Transverse colon (tissue), 4 donors: ENCODE data around the gene HSPA1L. TPM values are rescaled to one million over a fixed set of nuclear protein-coding genes. Genes with fewer than 3 reads are reported as not detected.
"Not testable (repeated sequence)": the region's sequence is repeated elsewhere in the genome, so short reads cannot be mapped to it uniquely, and the experiment has no call there.

Source experiments
- DNase-seq: peaks from one replicate; pipeline ENCODE4 v3.0.0-alpha.2; 2019
- H3K27ac ChIP-seq, 4 donors: fragments of 200-600 bp; sonication (generic); 2 replicates each; pipeline ENCODE4 v1.5.1; 2016 to 2018; ENCODE audit warnings: inconsistent platforms in 4 of 4
- H3K27me3 ChIP-seq: fragments of 200-600 bp; sonication (generic); 2 replicates; pipeline ENCODE4 v1.5.1; 2017; ENCODE audit warnings: inconsistent platforms
- H3K36me3 ChIP-seq, 4 donors: fragments of 200-600 bp; sonication (generic); 2 replicates each; pipeline ENCODE4 v1.5.1; 2017 to 2019; ENCODE audit warnings: inconsistent platforms in 4 of 4
- H3K4me1 ChIP-seq, 4 donors: fragments of 200-600 bp; sonication (generic); 2 replicates each; pipeline ENCODE4 v1.5.1; 2017 to 2020; ENCODE audit warnings: inconsistent platforms in 4 of 4
- H3K4me3 ChIP-seq, 4 donors: fragments of 200-600 bp; sonication (generic); 1 replicate in 1 of 4; 2 replicates in 3 of 4; pipeline versions ENCODE4 v1.5.1 to v1.6.1; 2017 to 2019; ENCODE audit warnings: inconsistent platforms in 4 of 4
- H3K9me3 ChIP-seq, 2 donors: fragments of 200-600 bp; sonication (generic); 2 replicates each; pipeline ENCODE4 v1.5.1; 2017 to 2019; ENCODE audit warnings: inconsistent platforms in 2 of 2
- EP300 ChIP-seq: sonication (generic); formaldehyde crosslinking; IDR thresholded peaks from one replicate; pipeline ENCODE4 v1.6.1; 2017; ENCODE audit warnings: antibody characterized with exemption, low read depth
- POLR2A ChIP-seq: fragments of 450-650 bp; IDR thresholded peaks from one replicate; pipeline ENCODE4 v1.6.1; 2016; ENCODE audit warnings: antibody characterized with exemption, mild to moderate bottlenecking, moderate library complexity
- POLR2AphosphoS5 ChIP-seq, 3 donors: sonication (generic); formaldehyde crosslinking; IDR thresholded peaks; one replicate each; pipeline ENCODE4 v1.6.1; 2016; ENCODE audit warnings: antibody characterized with exemption in 3 of 3
- WGBS, 2 donors: methylation state at CpG; one replicate each; pipeline ENCODE4 v1.1.5; 2018; ENCODE audit warnings: low coverage in 1 of 2; 5-methylcytosine and 5-hydroxymethylcytosine counted together
- in situ Hi-C, 4 donors: fragments of 200-750 bp; cut with MboI; loops; one replicate each; pipeline versions ENCODE4 v1.15.0 to v1.15.1; 2017; ENCODE audit warnings: low sequenced_read_pairs in 3 of 4, low pct_ligation_motif_present in 1 of 4, low pct_unique_long_range_greater_than_20kb in 1 of 4
- intact Hi-C: fragments of 100-400 bp; cut with DNase I; formaldehyde crosslinking; loops from one replicate; pipeline ENCODE4 v1.15.1; 2023; ENCODE audit warnings: low total_unique reads
- total RNA-seq, 4 donors: library from RNA; depleted of rRNA; stranded (reverse); fragments of >200 nt; gene quantifications; one replicate each; pipeline ENCODE4 v1.1.0, GENCODE V29; 2016
- TF ChIP-seq, protein P1 (sequence below), 5 experiments: fragments of 200-600 bp in 3 of 5; fragments of 450-650 bp in 2 of 5; sonication (generic) in 3 of 5; IDR thresholded peaks; 1 replicate in 2 of 5; 2 replicates in 3 of 5; pipeline ENCODE4 v1.5.1; 2016 to 2017; ENCODE audit warnings: antibody characterized with exemption in 5 of 5, inconsistent platforms in 3 of 5, mild to moderate bottlenecking in 2 of 5, moderate library complexity in 1 of 5

The HSPA1L gene
- total RNA-seq, 4 donors from 2014 or later, result 0.64 to 0.68 TPM; not detected in 2

DNA sequence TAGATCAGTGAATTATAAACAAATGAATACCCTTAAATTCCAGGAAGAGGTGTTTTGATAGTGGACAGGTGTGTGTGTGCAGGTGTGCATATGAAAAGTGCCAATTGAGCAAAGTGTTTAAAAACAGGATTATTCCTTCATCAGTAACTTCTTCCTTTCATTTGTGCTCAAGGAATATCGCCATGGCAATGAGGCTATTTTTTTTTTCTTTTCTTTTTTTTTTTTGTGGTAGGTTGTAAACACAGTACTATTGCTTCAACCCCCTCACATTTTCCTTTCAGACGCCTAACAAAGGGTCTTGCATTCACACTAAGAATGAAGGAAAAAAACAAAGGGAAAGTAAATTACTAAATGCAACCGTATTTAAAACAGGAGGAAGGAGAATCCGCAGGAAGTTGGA, 10.5 kb upstream of the HSPA1L start:
- WGBS, 2 donors, result 39 to 40% methylated on average over 4 of the region's 4 CpGs
- Histone ChIP-seq H3K4me3 (no peak overlapping the region), H3K4me1 (peaks cover 19 to 58% (median 44%) of the 10 kb centered on the region in 4 donors), H3K27me3 (no peaks in the 10 kb centered on the region), H3K36me3 (no peaks in the 10 kb centered on the region), H3K27ac (peak overlapping the region; percentile 95 to 98 (median 96)), H3K9me3 (no peaks in the 10 kb centered on the region)
- in situ Hi-C loops, result loop anchor here in 1 of 4 donors (10.0 kb wide), 1 partner anchor 91 kb away; the partner anchor contains the start of gene CLIC1
- TF ChIP-seq EP300 (no peak), POLR2A (no peak), POLR2AphosphoS5 (IDR thresholded peaks at IDR 0.05) (no peak)
- TF ChIP-seq, protein P1, sequence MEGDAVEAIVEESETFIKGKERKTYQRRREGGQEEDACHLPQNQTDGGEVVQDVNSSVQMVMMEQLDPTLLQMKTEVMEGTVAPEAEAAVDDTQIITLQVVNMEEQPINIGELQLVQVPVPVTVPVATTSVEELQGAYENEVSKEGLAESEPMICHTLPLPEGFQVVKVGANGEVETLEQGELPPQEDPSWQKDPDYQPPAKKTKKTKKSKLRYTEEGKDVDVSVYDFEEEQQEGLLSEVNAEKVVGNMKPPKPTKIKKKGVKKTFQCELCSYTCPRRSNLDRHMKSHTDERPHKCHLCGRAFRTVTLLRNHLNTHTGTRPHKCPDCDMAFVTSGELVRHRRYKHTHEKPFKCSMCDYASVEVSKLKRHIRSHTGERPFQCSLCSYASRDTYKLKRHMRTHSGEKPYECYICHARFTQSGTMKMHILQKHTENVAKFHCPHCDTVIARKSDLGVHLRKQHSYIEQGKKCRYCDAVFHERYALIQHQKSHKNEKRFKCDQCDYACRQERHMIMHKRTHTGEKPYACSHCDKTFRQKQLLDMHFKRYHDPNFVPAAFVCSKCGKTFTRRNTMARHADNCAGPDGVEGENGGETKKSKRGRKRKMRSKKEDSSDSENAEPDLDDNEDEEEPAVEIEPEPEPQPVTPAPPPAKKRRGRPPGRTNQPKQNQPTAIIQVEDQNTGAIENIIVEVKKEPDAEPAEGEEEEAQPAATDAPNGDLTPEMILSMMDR (IDR thresholded peaks at IDR 0.05), result no peak
- no peak for DNase-seq
- intact Hi-C loops, result no loop called here

DNA sequence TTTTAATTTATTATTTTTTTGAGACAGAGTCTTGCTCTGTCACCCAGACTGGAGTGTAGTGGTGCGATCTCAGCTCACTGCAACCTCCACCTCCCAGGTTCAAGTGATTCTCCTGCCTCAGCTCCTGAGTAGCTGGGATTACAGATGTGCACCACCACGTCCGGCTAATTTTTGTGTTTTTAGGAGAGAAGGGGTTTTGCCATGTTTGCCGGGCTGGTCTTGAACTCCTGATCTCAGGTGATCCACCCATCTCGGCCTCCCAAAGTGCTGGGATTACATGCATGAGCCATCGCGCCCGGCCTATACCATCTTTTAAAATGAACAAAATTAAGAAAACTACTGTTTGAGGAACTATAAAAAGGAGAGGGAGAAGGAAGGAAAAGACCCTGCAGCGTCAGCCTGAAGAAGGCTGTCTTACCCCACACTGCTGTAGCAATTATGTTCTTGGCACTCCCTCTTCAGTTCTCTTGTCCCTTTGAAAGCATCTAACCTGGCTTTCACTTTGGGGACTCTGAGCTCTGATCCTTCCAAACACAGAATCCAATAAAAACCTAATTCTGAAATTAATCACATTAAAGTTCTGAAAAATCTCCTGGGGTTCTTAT, 8.6 kb upstream of the HSPA1L start:
- H3K27me3 ChIP-seq, DNase-seq, H3K4me3 ChIP-seq, H3K36me3 ChIP-seq, intact Hi-C loops, H3K9me3 ChIP-seq: not testable (repeated sequence)
- WGBS, 2 donors, result 87 to 91% methylated on average over 6 to 9 of the region's 9 CpGs
- H3K27ac ChIP-seq, result peak overlapping the region; percentile 95 to 98 (median 96)
- in situ Hi-C loops, result loop anchor here in 1 of 4 donors (10.0 kb wide), 1 partner anchor 89 kb away; the partner anchor contains the start of gene CLIC1
- H3K4me1 ChIP-seq, result peaks cover 23 to 77% (median 63%) of the 10 kb centered on the region in 4 donors

DNA sequence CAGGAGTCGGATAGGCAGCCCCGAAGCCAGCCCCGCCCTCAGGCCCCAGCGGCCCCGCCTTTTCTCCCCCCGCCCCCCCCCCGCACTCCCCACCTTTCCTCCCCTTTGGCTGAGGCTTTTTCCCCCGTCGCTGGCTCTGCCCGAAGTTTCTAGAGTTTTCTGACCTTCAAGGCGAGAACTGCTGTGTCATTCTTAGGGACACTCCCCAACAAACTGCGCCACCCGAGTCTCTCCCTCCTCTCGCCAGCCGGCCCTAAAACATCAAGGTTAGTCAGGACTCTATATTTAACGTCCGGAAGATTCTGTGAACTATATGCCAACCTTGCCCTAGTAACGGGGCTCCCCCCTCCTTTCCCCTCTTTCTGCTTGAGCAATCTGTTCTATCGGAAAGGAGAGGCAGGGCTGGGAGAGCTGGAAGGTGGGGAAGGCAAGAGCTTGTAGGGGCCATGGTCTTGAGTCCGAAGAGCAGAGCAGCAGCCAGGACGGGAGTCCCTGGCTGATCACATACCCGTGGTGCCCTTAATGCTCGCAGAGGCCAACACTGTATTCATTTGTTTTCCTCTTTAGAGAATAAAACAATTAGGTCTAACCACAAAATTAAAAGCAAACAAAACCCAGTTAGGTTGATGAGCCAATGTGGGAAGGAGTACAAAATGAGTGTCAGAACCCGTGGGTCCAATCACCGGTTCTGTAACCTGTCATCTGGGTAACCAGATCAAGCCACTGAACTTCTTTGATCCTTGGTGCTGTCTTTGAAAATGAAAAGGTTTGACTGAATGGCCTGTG, 7.1 kb upstream of the HSPA1L start:
- Histone ChIP-seq H3K27ac (peak overlapping the region; percentile 95 to 98 (median 96)), H3K4me1 (peaks cover 23 to 91% (median 74%) of the 10 kb centered on the region in 4 donors), H3K27me3 (no peaks in the 10 kb centered on the region), H3K36me3 (no peaks in the 10 kb centered on the region), H3K4me3 (peak overlapping the region; percentile 10 to 64 (median 48)), H3K9me3 (no peaks in the 10 kb centered on the region)
- in situ Hi-C loops (loop anchor here in 1 of 4 donors (10.0 kb wide), 1 partner anchor 87 kb away; the partner anchor contains the start of gene CLIC1), intact Hi-C loops (no loop called here)
- WGBS, 2 donors, result 1 to 9% methylated on average over 3 to 25 of the region's 25 CpGs
- peak; percentile 92 for DNase-seq
- peak; percentile 86 to 88 (median 86) for TF ChIP-seq POLR2AphosphoS5 (IDR thresholded peaks at IDR 0.05)
- peak; percentile 4 for TF ChIP-seq EP300
- TF ChIP-seq POLR2A, result peak; percentile 66
- TF ChIP-seq, protein P1 (IDR thresholded peaks at IDR 0.05), result no peak

DNA sequence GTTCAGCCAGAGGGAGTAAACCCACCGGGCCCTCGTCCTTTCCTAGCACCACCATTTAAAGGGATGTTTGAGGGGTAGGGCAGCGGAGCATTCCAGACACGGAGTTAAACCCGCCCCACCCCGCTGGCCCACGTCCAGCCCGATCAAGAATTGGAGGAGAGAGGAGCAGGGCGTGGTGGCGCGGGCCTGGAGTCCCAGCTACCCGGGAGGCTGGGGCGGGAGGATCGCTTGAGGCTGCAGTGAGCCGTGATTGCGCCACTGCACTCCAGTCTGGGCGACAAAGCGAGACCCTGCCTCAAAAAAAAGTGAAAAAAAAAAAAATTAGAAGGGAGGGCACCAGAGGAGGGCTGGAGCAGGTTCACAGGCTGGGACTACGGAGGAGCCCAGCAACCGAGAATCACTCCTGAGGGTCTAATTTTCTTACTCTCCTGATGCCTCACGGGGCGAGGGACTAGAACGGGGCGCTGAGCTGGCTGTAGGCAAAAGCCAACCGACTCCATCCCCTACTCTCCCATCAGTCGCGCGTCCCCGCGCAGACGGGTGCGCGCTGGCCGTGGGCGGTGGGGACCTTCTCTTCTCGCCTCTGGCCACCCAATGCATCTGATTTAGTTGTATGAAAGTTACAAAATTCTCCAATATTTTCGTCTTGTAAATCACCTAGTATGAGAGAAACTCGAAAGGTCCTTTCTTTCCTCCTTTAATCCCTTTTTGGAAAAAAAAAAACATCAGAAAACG, 6.4 kb upstream of the HSPA1L start:
- DNase-seq, result peak; percentile 95
- Histone ChIP-seq H3K9me3 (no peaks in the 10 kb centered on the region), H3K4me1 (peaks cover 23 to 88% (median 72%) of the 10 kb centered on the region in 4 donors), H3K36me3 (no peaks in the 10 kb centered on the region), H3K27me3 (no peaks in the 10 kb centered on the region), H3K27ac (peak overlapping the region; percentile 95 to 98 (median 96)), H3K4me3 (peak overlapping the region; percentile 20 to 64 (median 48))
- intact Hi-C loops (no loop called here), in situ Hi-C loops (loop anchor here in 1 of 4 donors (10.0 kb wide), 1 partner anchor 87 kb away; the partner anchor contains the start of gene CLIC1)
- peak in 2 of 3 donors; percentile 15 to 69 for TF ChIP-seq POLR2AphosphoS5 (IDR thresholded peaks at IDR 0.05)
- TF ChIP-seq EP300, result no peak
- TF ChIP-seq POLR2A, result peak; percentile 32
- TF ChIP-seq, protein P1 (IDR thresholded peaks at IDR 0.05), result no peak
- WGBS, 2 donors, result 1 to 5% methylated on average over 14 to 39 of the region's 39 CpGs

DNA sequence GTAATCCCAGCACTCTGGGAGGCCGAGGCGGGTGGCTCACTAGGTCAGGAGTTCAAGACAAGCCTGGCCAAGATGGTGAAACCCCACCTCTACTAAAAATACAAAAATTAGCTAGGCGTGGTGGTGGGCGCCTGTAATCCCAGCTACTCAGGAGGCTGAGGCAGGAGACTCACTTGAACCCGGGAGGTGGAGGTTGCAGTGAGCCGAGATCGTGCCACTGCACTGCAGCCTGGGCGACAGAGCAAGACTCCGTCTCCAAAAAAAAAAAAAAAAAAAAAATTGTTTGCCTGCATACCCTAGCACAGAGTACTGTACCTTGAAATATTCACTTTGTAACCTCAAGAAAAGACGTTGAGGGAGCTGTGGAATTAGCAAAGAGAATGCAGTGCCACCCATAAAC, 5.3 kb upstream of the HSPA1L start:
- peak; percentile 47 for DNase-seq
- peaks cover 15 to 77% (median 62%) of the 10 kb centered on the region in 4 donors for H3K4me1 ChIP-seq
- H3K9me3 ChIP-seq, H3K4me3 ChIP-seq, H3K27me3 ChIP-seq, intact Hi-C loops, H3K36me3 ChIP-seq: not testable (repeated sequence)
- H3K27ac ChIP-seq, result peak overlapping the region; percentile 95 to 98 (median 96)
- in situ Hi-C loops, result loop anchor here in 1 of 4 donors (10.0 kb wide), 1 partner anchor 86 kb away; the partner anchor contains the start of gene CLIC1
- 87 to 88% methylated on average over 4 to 10 of the region's 10 CpGs for WGBS, 2 donors
